Left ventricle myocardium inferior (tissue), 1 donor: Measurements from ENCODE around the gene SEC14L1. TPM values are rescaled to one million over a fixed set of nuclear protein-coding genes. Genes with fewer than 3 reads are reported as not detected.

ENCODE experiments used
- DNase-seq: peaks from one replicate; pipeline ENCODE4 v3.0.0-alpha.2; 2020
- H3K27ac ChIP-seq: fragments of 200-600 bp; replicated peaks from 2 replicates; pipeline ENCODE4 v1.8.0; 2021
- H3K27me3 ChIP-seq: fragments of 200-600 bp; 2 replicates; pipeline ENCODE4 v1.8.0; 2021; ENCODE audit warnings: low read depth
- H3K36me3 ChIP-seq: fragments of 200-600 bp; 2 replicates; pipeline ENCODE4 v1.8.0; 2021
- H3K4me1 ChIP-seq: fragments of 200-600 bp; 2 replicates; pipeline ENCODE4 v1.8.0; 2021
- H3K4me3 ChIP-seq: fragments of 200-600 bp; 2 replicates; pipeline ENCODE4 v1.8.0; 2021; ENCODE audit warnings: mild to moderate bottlenecking, moderate library complexity
- H3K9me3 ChIP-seq: fragments of 200-600 bp; replicated peaks from 2 replicates; pipeline ENCODE4 v1.8.0; 2021
- intact Hi-C: fragments of 100-400 bp; cut with micrococcal nuclease; formaldehyde crosslinking; loops from one replicate; pipeline ENCODE4 v1.11.0; 2022
- total RNA-seq: library from RNA; stranded (reverse); fragmentation: NEBNext Ultra II Directional; extraction: Animal tissue kit (Norgen Biotek cat#: 25700); gene quantifications from one replicate; pipeline ENCODE4 v1.2.1, GENCODE V29; 2021
- TF ChIP-seq, protein P1 (sequence below): fragments of 200-600 bp; IDR thresholded peaks from 2 replicates; pipeline ENCODE4 v1.8.0; 2021; ENCODE audit warnings: antibody characterized with exemption, mild to moderate bottlenecking, borderline replicate concordance
- donor health status: DM: no; HTN: yes; CAD: no; lungs with severe emphysema.

The SEC14L1 gene
- total RNA-seq, 1 donor from 2014 or later: 55.5 TPM

GRCh38 chr17:77214328-77214727, 73.6 kb downstream of the SEC14L1 start:
- H3K4me1 ChIP-seq: peaks cover 76% of the 10 kb centered on the region
- H3K36me3 ChIP-seq: peaks cover 90% of the 10 kb centered on the region
- H3K4me3 ChIP-seq: no peak overlapping the region
- intact Hi-C loops: no loop called here
- H3K27me3 ChIP-seq: no peaks in the 10 kb centered on the region
- H3K9me3 ChIP-seq: no peaks in the 10 kb centered on the region
- no peak overlapping the region for H3K27ac ChIP-seq
- no peak for DNase-seq
- TF ChIP-seq, protein P1, sequence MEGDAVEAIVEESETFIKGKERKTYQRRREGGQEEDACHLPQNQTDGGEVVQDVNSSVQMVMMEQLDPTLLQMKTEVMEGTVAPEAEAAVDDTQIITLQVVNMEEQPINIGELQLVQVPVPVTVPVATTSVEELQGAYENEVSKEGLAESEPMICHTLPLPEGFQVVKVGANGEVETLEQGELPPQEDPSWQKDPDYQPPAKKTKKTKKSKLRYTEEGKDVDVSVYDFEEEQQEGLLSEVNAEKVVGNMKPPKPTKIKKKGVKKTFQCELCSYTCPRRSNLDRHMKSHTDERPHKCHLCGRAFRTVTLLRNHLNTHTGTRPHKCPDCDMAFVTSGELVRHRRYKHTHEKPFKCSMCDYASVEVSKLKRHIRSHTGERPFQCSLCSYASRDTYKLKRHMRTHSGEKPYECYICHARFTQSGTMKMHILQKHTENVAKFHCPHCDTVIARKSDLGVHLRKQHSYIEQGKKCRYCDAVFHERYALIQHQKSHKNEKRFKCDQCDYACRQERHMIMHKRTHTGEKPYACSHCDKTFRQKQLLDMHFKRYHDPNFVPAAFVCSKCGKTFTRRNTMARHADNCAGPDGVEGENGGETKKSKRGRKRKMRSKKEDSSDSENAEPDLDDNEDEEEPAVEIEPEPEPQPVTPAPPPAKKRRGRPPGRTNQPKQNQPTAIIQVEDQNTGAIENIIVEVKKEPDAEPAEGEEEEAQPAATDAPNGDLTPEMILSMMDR: no peak

GRCh38 chr17:77214743-77215142, 74.0 kb downstream of the SEC14L1 start:
- Histone ChIP-seq H3K4me3 (no peak overlapping the region), H3K27ac (peak overlapping the region; percentile 19), H3K4me1 (peaks cover 72% of the 10 kb centered on the region), H3K36me3 (peaks cover 90% of the 10 kb centered on the region), H3K27me3 (no peaks in the 10 kb centered on the region), H3K9me3 (no peaks in the 10 kb centered on the region)
- TF ChIP-seq, protein P1: peak; percentile 68
- intact Hi-C loops: no loop called here
- no peak for DNase-seq

GRCh38 chr17:77215281-77215680, 74.5 kb downstream of the SEC14L1 start:
- DNase-seq: no peak
- TF ChIP-seq, protein P1: no peak
- intact Hi-C loops: no loop called here
- H3K27me3 ChIP-seq: no peaks in the 10 kb centered on the region
- peaks cover 66% of the 10 kb centered on the region for H3K4me1 ChIP-seq
- H3K9me3 ChIP-seq: no peaks in the 10 kb centered on the region
- H3K4me3 ChIP-seq: no peak overlapping the region
- peak overlapping the region; percentile 19 for H3K27ac ChIP-seq
- peaks cover 87% of the 10 kb centered on the region for H3K36me3 ChIP-seq

DNA sequence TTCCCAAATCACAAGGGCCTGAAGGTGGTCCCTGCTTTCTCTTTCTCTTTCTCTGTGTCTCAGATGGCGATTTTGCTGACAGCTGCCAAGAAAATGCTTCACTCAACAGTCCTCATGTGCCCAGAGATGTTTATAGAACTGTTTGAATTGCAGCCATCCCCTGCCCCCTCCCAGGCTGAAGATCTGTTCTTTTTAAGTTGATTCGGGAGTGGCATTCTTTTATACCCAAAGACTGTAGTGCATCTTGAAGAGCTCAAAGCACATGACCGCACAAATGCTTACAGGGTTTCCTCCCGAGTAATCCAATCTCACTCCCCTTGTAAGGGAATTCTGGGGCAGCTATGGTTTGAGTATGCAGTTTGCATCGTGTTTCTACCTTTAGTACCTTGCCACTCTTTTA, 75.7 kb downstream of the SEC14L1 start:
- Histone ChIP-seq H3K9me3 (no peaks in the 10 kb centered on the region), H3K27ac (no peak overlapping the region), H3K36me3 (peaks cover 75% of the 10 kb centered on the region), H3K4me3 (no peak overlapping the region), H3K27me3 (no peaks in the 10 kb centered on the region), H3K4me1 (peaks cover 59% of the 10 kb centered on the region)
- intact Hi-C loops: no loop called here
- TF ChIP-seq, protein P1: no peak
- no peak for DNase-seq

- peaks cover 61% of the 10 kb centered on the region for H3K4me1 ChIP-seq
- no peaks in the 10 kb centered on the region for H3K9me3 ChIP-seq
- H3K27ac ChIP-seq: no peak overlapping the region
- DNase-seq: no peak
- H3K27me3 ChIP-seq: no peaks in the 10 kb centered on the region
- TF ChIP-seq, protein P1: no peak
- intact Hi-C loops: no loop called here
- H3K4me3 ChIP-seq: no peak overlapping the region
- H3K36me3 ChIP-seq: peaks cover 69% of the 10 kb centered on the region
These were observed 76.4 kb downstream of the SEC14L1 start for GRCh38 chr17:77217123-77217522.

DNA sequence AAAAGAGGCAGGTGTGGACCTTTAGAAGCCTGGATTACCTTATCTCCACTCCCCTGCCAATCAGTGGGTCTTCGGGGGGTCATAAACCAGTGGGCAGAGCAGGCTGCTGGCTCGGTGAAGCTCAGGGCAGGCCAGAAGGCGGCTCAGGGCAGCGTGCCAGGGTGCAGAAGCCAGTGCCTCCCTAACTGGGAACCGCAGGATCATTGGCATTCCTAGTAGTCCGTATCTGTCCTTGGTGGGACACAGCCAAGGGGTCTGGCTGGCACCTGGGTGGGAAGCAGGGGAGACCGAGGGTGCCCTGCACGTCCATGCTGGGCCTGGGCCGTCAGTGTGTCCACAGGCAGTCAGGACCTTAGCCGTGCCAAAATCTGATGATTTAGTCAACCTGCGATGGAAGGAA, 76.8 kb downstream of the SEC14L1 start:
- intact Hi-C loops: no loop called here
- peaks cover 60% of the 10 kb centered on the region for H3K4me1 ChIP-seq
- DNase-seq: no peak
- no peaks in the 10 kb centered on the region for H3K27me3 ChIP-seq
- TF ChIP-seq, protein P1: no peak
- no peaks in the 10 kb centered on the region for H3K9me3 ChIP-seq
- H3K4me3 ChIP-seq: no peak overlapping the region
- no peak overlapping the region for H3K27ac ChIP-seq
- H3K36me3 ChIP-seq: peaks cover 64% of the 10 kb centered on the region
